Cardiac muscle cell (in vitro differentiated cells and primary cell): ENCODE results near the gene LDB2. TPM values are rescaled to one million over a fixed set of nuclear protein-coding genes. Genes with fewer than 3 reads are reported as not detected.
A peak's percentile ranks its signal among the peaks of the same experiment; 100 is the strongest.

Source experiments
- DNase-seq, 2 donors: peaks; one replicate each; pipeline versions ENCODE4 v3.0.0 to v3.0.0-alpha.2; 2010 to 2017; ENCODE audit warnings: low read depth in 1 of 2, low spot score in 1 of 2
- H3K27ac ChIP-seq: fragments of 200-600 bp; sonication (generic); 2 replicates; pipeline ENCODE4 v1.5.1; 2016
- H3K27me3 ChIP-seq: fragments of 200-600 bp; sonication (generic); 2 replicates; pipeline ENCODE4 v1.6.0; 2016; ENCODE audit warnings: control low read depth
- H3K36me3 ChIP-seq: fragments of 200-600 bp; sonication (generic); 2 replicates; pipeline ENCODE4 v1.5.1; 2016; ENCODE audit warnings: control low read depth
- H3K4me1 ChIP-seq: fragments of 200-600 bp; sonication (generic); 2 replicates; pipeline ENCODE4 v1.8.1; 2017; ENCODE audit warnings: low read depth, mild to moderate bottlenecking, mixed run types
- H3K4me3 ChIP-seq: fragments of 200-600 bp; sonication (generic); 2 replicates; pipeline ENCODE4 v1.5.1; 2016; ENCODE audit warnings: mild to moderate bottlenecking
- H3K9me3 ChIP-seq: fragments of 200-600 bp; sonication (generic); 2 replicates; pipeline ENCODE4 v1.5.1; 2017; ENCODE audit warnings: low read depth, mild to moderate bottlenecking, control low read depth
- polyA plus RNA-seq: library from polyadenylated mRNA; unstranded; fragments of >200 nt; fragmentation: Nextera tagmentation; extraction: Ambion mirVana; gene quantifications from 2 replicates; pipeline ENCODE4 v1.2.1, GENCODE V29; 2016
- total RNA-seq: library from RNA; depleted of rRNA; stranded (reverse); fragments of >200 nt; gene quantifications from 2 replicates; pipeline ENCODE4 v1.2.3, GENCODE V29; 2016
- TF ChIP-seq, protein P1 (sequence below): IDR thresholded peaks from 2 replicates; pipeline ENCODE4 v1.5.1; 2012; ENCODE audit warnings: low read depth, mild to moderate bottlenecking, low read length

LDB2 gene
- total and polyA plus RNA-seq, 2 experiments from 2014 or later, result 10.4 to 12.4 TPM

DNA sequence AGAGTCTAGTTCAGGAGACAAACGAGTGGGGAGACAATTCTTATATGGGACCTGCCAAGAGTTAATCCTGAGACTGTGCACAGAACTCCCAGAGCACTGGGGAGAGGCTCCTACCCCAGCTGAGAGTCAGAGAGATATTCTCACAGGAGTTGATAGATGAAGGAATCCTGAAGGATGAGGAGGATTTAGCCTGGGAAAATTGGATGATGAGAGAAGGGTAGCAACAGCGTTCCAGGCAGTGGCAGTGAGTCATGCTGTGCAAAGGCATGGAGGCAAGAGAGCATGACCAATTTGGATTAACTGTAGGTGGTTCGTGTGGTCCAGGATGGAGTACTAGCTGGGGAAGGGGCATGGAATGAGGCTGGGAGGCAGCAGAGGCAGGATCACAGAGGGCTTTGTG is 318.6 kb downstream of the LDB2 start:
- Histone ChIP-seq H3K4me3 (no peak overlapping the region), H3K4me1 (no peaks in the 10 kb centered on the region), H3K27ac (no peak overlapping the region), H3K36me3 (no peaks in the 10 kb centered on the region), H3K27me3 (no peaks in the 10 kb centered on the region), H3K9me3 (no peaks in the 10 kb centered on the region)
- DNase-seq, result no peak
- TF ChIP-seq, protein P1, sequence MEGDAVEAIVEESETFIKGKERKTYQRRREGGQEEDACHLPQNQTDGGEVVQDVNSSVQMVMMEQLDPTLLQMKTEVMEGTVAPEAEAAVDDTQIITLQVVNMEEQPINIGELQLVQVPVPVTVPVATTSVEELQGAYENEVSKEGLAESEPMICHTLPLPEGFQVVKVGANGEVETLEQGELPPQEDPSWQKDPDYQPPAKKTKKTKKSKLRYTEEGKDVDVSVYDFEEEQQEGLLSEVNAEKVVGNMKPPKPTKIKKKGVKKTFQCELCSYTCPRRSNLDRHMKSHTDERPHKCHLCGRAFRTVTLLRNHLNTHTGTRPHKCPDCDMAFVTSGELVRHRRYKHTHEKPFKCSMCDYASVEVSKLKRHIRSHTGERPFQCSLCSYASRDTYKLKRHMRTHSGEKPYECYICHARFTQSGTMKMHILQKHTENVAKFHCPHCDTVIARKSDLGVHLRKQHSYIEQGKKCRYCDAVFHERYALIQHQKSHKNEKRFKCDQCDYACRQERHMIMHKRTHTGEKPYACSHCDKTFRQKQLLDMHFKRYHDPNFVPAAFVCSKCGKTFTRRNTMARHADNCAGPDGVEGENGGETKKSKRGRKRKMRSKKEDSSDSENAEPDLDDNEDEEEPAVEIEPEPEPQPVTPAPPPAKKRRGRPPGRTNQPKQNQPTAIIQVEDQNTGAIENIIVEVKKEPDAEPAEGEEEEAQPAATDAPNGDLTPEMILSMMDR, result no peak

DNA sequence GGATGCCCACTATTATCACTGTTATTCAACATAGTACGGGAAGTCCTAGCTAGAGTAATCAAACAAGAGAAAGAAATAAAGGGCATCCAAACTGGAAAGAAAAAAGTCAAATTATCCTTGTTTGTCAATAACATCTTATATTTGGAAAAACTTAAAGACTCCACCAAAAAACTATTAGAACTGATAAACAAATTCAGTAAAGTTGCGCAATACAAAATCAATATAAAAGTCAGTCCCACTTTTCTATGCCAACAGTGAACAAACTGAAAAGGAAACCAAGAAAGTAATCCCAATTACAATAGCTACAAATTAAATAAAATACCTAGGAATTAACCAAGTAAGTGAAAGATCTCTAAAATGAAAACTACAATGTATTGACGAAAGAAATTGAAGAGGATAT is 321.3 kb downstream of the LDB2 start:
- no peaks in the 10 kb centered on the region for H3K27me3 ChIP-seq
- H3K9me3 ChIP-seq, result no peaks in the 10 kb centered on the region
- TF ChIP-seq, protein P1, result no peak
- no peaks in the 10 kb centered on the region for H3K4me1 ChIP-seq
- no peak for DNase-seq
- no peaks in the 10 kb centered on the region for H3K36me3 ChIP-seq
- H3K27ac ChIP-seq, result no peak overlapping the region
- H3K4me3 ChIP-seq, result no peak overlapping the region

DNA sequence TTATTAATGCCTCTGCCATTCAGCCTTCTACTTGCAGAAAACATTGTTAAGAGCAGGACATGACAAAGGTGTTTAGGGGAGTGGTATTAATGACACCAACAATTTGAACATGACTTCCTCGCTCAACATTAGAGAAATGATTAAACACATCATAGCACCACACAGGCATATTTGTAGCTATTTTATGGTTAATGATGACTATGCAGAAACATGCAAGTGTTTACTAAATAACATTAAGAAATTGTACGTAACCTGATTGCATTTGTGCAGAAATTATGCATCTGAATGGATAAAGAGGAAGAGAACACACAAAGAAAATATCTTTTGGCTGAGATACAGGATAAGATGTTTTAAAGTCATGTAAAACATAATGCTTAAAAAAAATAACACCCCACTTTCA is 323.5 kb downstream of the LDB2 start:
- Histone ChIP-seq H3K4me3 (no peak overlapping the region), H3K9me3 (no peaks in the 10 kb centered on the region)
- TF ChIP-seq, protein P1, result no peak

DNA sequence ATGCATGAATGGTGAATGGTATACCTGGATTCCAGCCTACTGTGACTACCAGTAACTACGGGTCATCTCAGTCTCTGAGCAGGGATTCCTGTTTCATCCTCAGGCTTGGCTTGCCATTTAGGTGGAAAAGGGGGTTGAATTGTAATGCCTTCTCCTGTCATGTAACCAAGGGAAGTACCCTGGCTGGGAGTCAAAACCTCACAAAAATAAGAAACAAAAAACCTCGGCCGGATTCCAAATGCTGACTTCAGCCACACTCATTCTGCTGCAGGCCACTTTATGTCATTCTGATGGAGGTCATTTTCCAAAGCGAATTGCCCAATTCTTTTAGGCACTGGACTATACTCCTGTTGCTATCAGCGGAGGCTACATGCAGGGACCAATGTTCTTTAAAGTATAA is 324.7 kb downstream of the LDB2 start:
- Histone ChIP-seq H3K27me3 (no peaks in the 10 kb centered on the region), H3K27ac (no peak overlapping the region), H3K9me3 (no peaks in the 10 kb centered on the region), H3K4me1 (no peaks in the 10 kb centered on the region), H3K36me3 (no peaks in the 10 kb centered on the region), H3K4me3 (no peak overlapping the region)
- DNase-seq, result peak in 1 of 2 donors; percentile 80
- TF ChIP-seq, protein P1, result no peak

More for the DNA sequence above, 323.5 kb downstream of the LDB2 start:
- Histone ChIP-seq H3K4me1 (no peaks in the 10 kb centered on the region), H3K36me3 (no peaks in the 10 kb centered on the region), H3K27me3 (no peaks in the 10 kb centered on the region), H3K27ac (no peak overlapping the region)
- DNase-seq, result no peak

DNA sequence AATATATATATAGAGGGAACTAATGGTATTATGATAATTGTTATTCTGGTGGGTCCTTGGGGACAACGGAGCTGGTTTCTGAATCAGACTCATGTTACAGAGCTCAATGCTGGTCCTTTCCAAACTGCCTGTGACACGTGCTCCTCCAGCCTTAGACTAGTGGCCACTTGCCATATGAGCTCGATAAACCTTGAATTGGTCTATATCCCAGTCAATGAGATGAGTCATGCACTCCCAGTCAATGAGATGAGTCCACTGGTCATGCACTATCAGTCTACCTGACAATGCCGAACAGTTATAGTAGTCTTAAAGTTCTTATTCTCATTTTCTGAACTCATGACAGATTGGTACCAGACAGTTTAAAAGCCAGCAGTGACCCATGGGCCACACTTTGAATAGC is 325.2 kb downstream of the LDB2 start:
- H3K27ac ChIP-seq, result no peak overlapping the region
- H3K4me1 ChIP-seq, result no peaks in the 10 kb centered on the region
- H3K9me3 ChIP-seq, result no peaks in the 10 kb centered on the region
- no peaks in the 10 kb centered on the region for H3K27me3 ChIP-seq
- TF ChIP-seq, protein P1, result no peak
- no peak overlapping the region for H3K4me3 ChIP-seq
- DNase-seq, result peak in 1 of 2 donors; percentile 33
- no peaks in the 10 kb centered on the region for H3K36me3 ChIP-seq

DNA sequence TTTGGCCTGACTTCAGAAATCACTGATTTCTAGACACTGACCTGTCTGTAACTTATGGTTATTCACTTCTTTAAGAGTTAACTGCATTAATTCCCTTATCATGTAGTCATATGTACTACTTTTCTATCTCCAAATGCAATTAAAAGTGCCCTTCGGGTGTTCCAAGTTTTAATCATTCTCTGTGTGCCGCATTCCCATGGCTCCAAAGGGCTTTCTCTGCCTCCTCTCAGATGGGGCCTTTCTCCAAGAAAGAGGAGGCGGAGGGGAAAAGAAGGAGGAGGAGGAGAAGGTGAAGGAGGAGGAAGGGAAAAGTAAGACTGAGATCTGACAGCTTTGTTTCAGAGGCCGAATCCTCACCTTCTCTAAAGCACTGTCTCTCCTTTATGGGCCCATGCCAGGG is 325.8 kb downstream of the LDB2 start:
- no peak overlapping the region for H3K4me3 ChIP-seq
- TF ChIP-seq, protein P1, result no peak
- no peaks in the 10 kb centered on the region for H3K4me1 ChIP-seq
- H3K27me3 ChIP-seq, result no peaks in the 10 kb centered on the region
- no peaks in the 10 kb centered on the region for H3K9me3 ChIP-seq
- H3K36me3 ChIP-seq, result no peaks in the 10 kb centered on the region
- no peak overlapping the region for H3K27ac ChIP-seq
- no peak for DNase-seq
